ENCODE data around the gene CCDC85A.
"Not testable (repeated sequence)": the region's sequence is repeated elsewhere in the genome, so short reads cannot be mapped to it uniquely, and the experiment has no call there.

Gene CCDC85A

DNA sequence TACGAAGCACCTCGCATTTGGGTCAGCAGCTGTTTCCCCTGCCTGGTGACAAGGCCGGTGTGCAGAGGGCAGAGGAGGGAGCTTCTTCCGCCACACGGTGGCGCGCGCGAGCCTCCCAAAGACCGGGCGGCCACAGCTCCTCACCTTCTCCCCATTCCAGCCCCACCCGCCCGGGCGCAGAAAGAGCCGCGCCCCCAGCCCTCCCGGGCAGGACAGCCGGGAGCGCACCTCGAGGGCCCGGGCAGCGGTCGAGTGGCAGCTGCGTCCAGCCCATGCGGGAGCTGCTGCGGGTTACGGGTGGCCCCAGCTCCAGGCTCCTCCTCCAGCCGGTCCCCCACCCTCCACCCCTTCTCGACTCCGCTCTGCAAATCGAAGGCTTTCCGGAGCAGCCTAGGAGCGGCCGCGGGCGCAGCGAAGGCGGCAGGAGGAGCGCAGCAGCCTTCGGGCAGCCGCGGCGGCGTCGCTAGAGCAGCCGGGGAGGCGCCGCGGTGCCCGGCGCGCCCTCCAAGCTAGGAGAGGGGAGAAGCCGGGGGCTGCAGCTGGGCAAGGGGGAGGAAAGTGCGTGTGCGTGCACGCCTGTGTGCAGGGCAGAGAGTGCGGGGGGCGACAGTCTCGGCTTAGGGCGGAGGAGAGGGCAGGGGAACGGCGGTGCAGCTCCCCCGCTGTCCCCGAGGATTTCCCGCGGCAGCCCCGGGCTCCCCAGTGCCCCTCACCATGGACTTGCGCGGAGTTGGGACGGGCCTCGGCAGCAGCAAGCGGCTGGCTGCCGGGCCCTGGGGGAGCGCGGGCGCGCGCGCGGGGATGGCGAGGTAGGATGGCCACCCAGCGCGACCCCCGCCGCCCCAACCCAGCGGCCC is at the start of gene CCDC85A:
Gene CCDC85A, plus strand, starts transcription at position 348 of the 857 bp plus-strand sequence. CDS start 635 bp downstream, outside the sequence.
- peak; percentile 52 for DNase-seq

- no peak for DNase-seq
Observed at GRCh38 chr2:56134861-56135260, 48.9 kb upstream of the CCDC85A start.

DNA sequence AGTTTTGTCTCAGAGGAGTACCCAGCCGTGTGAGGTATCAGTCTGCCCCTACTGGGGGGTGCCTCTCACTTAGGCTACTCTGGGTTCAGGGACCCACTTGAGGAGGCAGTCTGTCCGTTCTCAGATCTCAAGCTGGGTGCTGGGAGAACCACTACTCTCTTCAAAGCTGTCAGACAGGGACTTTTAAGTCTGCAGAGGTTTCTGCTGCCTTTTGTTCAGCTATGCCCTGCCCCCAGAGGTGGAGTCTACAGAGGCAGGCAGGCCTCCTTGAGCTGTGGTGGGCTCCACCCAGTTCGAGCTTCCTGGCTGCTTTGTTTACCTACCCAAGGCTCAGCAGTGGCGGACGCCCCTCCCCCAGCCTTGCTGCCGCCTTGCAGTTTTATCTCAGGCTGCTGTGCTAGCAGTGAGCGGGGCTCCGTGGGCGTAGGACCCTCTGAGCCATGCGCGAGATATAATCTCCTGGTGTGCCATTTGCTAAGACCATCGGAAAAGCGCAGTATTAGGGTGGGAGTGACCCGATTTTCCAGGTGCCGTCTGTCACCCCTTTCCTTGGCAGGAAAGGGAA is 41.2 kb upstream of the CCDC85A start:
- DNase-seq = not testable (repeated sequence)

- DNase-seq = no peak
Observed at GRCh38 chr2:56147907-56148306, 35.9 kb upstream of the CCDC85A start.

DNA sequence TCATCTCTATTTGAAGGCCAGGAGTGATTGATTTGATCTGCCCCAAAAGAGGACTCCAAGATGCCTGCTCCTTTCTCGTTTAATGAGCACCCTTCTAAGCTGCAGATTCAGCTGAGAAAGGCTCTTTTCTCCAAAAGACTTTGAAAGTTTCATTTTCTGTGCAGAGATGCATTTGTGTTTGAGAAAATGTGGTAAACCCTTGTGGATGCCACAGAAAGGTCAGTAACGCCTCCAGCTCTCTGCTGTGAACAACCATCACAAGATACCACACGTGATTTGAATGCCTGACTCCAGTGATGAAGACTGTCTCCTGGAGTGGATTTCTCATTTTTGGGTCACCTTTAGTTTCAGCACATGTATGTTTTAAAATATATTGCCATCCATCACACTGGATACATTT is 35.0 kb upstream of the CCDC85A start:
- DNase-seq = no peak

DNA sequence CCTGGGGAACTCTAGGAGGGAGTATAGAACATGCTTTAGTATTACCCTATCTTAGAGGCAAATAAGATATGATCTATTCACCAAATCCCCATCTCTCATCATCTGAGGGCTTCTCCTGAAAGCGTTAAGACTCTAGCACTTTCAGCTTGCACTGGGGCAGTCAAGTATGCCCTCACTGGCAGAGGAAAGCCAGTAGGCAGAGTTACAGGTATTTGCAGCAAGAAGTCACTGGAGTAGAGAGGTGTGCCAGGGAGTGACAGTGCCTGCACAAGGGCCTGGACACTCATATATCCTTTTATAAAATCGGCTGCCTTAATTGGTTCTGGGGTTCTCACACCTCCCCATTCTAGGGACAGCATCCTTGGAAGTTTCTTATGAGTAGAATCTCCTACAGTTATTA is 31.9 kb upstream of the CCDC85A start:
- DNase-seq = no peak

DNA sequence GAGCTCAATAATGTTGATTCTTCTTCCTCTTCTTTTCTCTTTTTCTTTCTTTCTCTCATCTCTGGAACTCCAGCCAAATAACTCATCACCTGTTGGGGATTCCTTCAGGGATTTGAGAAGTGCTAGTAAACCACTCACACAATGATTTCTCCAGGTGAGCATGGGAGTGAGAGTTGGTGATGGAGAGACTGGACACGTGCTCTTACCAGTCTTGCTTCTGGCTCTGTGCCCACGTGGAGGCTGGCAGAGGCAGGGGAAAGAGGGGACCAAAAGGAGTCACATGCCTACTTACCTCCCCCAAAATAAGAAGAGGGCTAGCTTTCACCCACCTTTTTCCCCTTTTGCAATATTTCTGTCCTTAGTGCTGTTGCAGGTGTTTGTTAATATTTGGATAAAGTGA is 28.6 kb upstream of the CCDC85A start:
- DNase-seq = no peak

GRCh38 chr2:56159875-56160274 is 23.9 kb upstream of the CCDC85A start:
- DNase-seq = not testable (repeated sequence)

- DNase-seq = peak; percentile 77
Observed at GRCh38 chr2:56167616-56168562, 15.9 kb upstream of the CCDC85A start.

- DNase-seq = no peak
Observed at GRCh38 chr2:56169521-56169920, 14.3 kb upstream of the CCDC85A start.

GRCh38 chr2:56170504-56170903 is 13.3 kb upstream of the CCDC85A start:
- DNase-seq = no peak

GRCh38 chr2:56170988-56171387 is 12.8 kb upstream of the CCDC85A start:
- DNase-seq = no peak

GRCh38 chr2:56175779-56176178 is 8.0 kb upstream of the CCDC85A start:
- no peak for DNase-seq

GRCh38 chr2:56177420-56178220 is 6.2 kb upstream of the CCDC85A start:
- DNase-seq = no peak

DNA sequence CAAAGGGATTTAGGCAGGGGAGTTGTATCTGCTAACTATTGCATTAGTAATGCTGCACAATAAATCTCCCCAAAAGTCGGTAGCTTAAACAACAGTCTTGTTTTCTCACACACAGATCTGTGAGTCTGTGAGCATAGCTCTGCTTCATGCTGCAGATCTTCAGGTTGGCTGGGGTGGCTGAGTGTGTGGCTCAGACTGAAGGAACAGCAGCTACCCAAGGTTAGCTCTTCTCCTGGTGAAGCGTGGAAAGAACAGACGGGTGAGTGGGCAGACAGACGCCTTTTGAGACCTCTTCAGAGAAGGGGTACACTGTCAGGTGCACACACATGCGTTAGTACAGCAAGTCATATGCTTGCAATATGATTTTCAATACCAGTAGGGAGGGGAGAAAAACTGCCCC is 3.9 kb upstream of the CCDC85A start:
- DNase-seq = no peak

DNA sequence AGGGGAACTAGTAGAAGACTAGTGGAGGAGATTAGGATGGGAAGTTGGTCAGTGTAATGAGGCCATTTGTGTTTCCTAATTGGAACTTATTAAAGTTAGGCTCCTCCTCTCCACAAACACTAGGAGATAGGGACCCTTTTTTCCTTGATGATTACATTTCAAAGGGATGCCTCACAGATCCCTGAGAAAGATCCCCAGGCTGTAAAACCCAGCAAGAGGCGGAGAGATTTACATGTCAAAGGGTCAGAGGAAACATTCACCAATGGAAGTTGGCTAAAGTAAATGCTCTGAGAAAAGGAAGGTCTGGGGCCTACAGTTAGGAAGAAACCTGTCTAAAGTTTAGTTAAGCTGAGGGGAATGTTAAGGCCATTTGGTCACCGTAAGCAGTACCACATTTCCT is 1.4 kb upstream of the CCDC85A start:
- DNase-seq = no peak

DNA sequence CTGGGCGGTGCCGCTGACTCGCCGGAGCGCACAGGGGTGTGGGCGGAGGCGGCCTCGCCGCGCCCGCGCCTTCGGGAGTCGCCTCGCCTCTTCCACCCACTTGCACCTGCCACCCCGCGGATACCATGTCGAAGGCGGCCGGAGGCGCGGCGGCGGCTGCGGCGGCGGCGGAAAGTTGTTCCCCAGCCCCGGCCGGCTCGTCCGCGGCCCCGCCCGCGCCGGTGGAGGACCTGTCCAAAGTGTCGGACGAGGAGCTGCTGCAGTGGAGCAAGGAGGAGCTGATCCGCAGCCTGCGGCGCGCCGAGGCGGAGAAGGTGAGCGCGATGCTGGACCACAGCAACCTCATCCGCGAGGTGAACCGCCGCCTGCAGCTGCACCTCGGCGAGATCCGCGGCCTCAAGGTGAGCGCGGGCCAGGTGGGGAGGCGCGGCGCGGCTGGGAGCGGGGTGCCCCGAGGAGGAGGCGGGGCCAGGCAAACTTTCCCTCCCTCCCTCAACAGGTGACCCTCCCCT is 766 bp downstream of the CCDC85A start:
- no peak for DNase-seq

GRCh38 chr2:56185101-56185581 is 1.4 kb downstream of the CCDC85A start:
- DNase-seq = no peak

- no peak for DNase-seq
Observed at GRCh38 chr2:56185582-56186046, 1.8 kb downstream of the CCDC85A start.

GRCh38 chr2:56191617-56192016 is 7.8 kb downstream of the CCDC85A start:
- DNase-seq = no peak

GRCh38 chr2:56192664-56193305 is 9.0 kb downstream of the CCDC85A start:
- no peak for DNase-seq
